Non-pigmented ciliary epithelial cell (primary cell): ENCODE data around the gene EMSY.
A peak's percentile ranks its signal among the peaks of the same experiment; 100 is the strongest.
"Not testable (repeated sequence)": the region's sequence is repeated elsewhere in the genome, so short reads cannot be mapped to it uniquely, and the experiment has no call there.

Experiments used
- DNase-seq: peaks from one replicate; pipeline ENCODE4 v3.0.0-alpha.2; 2010; ENCODE audit warnings: low read depth

EMSY gene

DNA sequence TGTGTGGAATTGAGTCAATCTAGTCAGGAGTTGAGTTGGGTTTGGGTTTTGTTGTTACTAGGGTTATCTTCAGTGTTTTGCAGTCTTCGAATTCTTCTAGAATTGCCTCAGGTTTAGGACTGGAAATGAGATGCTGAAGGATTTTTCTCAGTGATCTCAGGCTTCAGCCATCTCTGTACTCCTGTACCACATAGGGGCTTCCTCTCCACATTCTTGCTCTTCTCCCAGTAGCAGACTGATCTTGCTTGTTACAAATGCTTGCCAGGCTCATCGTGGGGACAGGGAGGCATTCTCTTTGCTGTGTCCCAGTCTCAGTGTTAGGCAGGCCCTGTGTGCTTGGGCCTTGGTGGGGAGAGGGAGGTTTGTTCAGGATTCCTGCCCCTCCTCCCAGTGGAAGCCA, 129.6 kb downstream of the EMSY start:
- peak; percentile 72 for DNase-seq

- no peak for DNase-seq
These were observed 130.1 kb downstream of the EMSY start for GRCh38 chr11:76574879-76575278.

DNA sequence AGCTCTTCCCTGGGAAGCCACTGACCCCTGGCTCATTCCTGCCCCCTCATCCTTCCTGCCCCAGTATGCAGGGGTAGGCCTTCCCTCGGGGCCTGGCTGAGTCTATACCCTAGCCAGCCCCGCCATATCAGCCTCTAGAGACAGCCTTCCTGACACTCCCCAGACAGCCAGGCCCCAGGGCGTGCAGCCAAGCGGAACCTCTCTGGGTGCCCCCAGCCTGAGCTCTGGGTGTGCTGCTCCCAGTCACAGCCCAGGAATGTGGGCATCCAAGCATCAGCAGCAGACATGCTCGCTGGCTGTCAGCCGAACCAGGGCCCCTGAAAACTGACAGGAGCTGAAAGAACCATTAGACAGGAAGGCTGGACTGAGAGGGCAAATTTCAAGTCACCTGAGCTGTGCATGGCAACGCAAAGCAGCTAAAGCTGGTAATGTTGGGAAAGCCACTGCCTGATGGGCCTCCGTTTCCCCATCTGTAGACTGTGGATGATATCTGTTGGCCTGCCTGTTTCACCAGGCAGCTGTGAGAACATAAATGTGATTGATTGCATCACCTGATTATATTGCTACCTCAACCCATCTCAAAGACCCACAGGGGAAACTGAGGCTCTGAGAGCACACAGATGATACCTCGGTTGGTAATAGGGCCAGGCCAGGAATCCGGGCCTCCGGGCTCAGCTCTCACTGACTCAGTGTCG, 132.6 kb downstream of the EMSY start:
- DNase-seq, result peak; percentile 43

DNA sequence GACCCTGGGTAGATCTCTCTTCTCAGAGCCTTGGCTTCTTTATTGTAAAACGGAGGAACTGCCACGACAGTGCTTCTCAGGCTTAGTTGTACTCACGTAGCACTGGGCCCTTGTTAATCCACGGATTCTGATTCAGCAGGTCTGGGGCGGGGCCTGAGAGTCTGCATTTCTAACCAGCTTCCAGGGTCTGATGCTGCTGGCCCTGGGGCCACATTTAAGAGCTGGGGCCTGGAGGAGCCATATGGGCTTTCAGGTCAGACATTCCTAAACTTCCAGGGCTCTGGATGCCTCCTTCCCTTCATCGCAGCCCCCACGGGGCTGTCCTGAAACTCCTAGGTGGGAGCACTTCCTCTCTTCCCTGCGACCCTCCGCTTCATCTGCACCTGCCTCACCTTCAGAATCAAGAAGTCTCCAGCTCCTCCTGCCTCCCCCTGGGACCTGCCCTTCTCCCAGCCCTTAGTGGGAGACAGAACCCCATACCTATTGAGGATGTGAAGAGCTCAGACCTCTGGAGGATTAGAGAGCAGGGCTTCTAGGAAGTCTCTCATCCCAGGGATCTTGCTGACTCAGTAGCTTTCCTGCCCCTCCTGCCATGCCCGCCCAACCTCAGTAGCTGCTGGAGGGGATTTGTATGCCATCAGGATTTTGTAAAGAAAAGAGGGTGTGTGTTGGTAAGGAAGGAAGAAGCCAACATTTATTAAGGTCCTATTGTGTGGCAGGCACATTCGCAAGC, 133.3 kb downstream of the EMSY start:
- no peak for DNase-seq

- no peak for DNase-seq
These were observed 133.8 kb downstream of the EMSY start for GRCh38 chr11:76578654-76579055.

- no peak for DNase-seq
These were observed 134.4 kb downstream of the EMSY start for GRCh38 chr11:76579056-76579751.

DNA sequence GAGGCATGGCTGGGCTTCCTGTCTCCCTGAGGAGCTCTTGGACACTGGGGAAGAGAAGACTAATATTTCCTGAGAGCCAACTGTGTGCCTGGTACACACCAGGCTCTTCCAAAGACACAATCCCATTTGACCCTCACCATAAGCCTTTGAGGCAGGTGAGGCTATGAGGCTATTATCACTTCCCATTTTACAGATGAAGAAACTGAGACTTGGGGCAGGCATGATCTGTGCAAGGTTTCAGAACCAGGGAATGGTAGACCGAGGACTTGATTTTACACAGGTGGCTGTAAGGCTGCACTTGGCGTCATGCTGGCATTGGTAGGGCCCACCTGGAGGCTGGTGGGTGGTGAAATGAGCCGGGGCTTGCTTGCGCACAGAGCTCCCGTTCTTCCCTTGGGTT, 134.9 kb downstream of the EMSY start:
- DNase-seq, result no peak

DNA sequence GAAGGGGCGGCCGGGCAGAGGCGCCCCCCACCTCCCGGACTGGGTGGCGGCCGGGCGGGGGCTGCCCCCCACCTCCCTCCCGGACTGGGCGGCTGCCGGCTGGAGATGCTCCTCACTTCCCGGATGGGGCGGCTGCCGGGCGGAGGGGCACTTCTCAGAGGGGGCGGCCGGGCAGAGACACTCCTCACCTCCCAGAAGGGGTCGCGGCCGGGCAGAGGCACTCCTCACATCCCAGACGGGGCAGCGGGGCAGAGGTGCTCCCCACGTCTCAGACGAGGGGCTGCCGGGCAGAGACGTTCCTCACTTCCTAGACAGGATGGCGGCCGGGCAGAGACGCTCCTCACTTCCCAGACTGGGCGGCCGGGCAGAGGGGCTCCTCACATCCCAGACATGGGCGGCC, 137.7 kb downstream of the EMSY start:
- DNase-seq, result not testable (repeated sequence)

- DNase-seq, result no peak
These were observed 143.1 kb downstream of the EMSY start for GRCh38 chr11:76587820-76588454.

- DNase-seq, result no peak
These were observed 143.9 kb downstream of the EMSY start for GRCh38 chr11:76588455-76589325.

DNA sequence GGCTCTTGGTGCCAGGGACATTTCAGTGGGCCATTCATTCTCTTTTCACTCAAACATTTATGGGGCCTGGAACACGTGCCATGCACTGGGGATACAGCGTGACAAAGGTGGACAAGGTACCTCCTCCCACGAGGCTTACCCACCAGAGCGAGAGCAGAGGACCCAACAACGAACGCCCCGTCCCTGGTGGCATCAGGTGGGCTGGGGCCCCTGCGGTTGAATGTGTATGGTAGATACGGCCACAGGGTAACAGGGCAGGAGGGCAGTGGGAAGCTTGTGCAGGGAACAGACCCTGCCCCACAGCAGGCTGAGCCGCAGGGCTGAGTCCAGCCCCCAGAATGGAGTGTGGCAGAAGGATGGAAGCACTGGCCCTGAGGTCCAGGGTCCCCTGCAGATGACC, 144.7 kb downstream of the EMSY start:
- no peak for DNase-seq

- DNase-seq, result no peak
These were observed 145.4 kb downstream of the EMSY start for GRCh38 chr11:76589964-76590950.

GRCh38 chr11:76591416-76591815, 146.6 kb downstream of the EMSY start:
- DNase-seq, result no peak

DNA sequence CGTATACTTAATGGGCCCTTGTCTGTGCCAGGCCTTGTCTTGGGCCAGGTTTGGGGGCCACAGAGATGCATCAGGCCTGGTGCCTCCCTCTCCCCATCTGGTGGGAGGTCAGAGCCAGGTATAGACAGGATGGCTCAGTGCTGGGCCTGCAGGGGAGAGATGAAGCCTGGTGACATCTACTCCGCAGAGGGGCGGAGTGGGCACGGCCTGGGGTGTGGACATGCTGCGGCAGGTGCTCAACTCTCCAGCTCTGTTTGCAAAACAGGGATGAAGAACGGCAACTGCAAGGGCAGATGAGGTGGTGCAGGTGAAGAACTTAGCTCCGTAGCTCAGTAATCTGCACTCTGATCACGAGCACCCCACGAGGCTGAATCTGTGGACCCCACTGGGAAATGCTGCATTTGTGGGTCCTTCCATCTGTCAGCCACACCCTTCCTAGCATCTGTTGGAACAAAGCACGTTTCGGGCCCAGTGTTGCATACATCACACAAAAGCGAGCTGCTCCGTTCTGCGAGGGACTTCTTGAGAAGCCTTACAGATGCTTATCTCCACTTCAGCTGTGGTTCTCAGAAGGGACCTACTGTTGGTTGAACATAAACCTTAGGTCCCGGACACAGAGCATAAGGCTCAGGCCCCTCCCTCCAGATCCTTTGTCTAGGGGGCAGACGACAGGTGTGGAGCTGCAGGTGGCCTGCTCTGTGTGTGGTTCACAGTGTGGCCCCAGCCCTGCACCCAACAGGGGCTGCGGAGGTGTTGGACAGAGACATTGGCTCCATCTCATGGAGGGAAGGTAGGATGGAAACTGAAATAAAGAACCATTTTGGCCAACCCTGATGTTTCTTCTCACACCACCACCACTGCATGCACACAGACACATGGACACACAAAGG, 147.5 kb downstream of the EMSY start:
- no peak for DNase-seq

DNA sequence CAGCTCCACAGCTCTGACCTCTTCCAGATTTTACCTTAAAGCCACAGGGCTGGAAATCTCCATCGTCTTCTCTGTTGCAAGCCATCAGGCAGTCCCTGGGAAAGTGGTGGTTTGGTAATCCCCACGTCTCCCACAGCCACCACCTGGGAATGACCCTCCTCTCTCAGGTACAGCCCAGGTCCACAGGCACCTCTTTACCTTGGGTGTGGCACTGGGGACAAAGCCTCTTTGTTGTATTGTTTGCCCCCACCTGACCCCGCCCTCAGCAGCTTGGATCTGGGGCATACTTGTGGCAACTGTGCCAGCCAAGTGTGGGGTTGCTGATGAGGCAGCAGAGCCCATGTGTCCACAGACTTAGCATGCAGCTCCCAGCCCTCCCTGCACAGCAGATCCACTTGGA, 148.1 kb downstream of the EMSY start:
- DNase-seq, result no peak

DNA sequence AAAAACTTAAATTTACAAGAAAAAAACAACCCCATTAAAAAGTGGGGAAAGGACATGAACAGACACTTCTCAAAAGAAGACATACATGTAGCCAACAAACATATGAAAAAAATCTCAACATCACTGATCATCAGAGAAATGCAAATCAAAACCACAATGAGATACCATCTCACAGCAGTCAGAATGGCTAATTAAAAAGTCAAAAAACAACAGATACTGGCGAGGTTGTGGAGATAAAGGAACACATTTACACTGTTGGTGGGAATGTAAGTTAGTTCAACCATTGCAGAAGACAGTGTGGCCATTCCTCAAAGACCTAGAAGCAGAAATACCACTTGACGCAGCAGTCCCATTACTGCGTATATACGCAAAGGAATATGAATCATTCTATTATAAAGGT, 150.3 kb downstream of the EMSY start:
- not testable (repeated sequence) for DNase-seq

DNA sequence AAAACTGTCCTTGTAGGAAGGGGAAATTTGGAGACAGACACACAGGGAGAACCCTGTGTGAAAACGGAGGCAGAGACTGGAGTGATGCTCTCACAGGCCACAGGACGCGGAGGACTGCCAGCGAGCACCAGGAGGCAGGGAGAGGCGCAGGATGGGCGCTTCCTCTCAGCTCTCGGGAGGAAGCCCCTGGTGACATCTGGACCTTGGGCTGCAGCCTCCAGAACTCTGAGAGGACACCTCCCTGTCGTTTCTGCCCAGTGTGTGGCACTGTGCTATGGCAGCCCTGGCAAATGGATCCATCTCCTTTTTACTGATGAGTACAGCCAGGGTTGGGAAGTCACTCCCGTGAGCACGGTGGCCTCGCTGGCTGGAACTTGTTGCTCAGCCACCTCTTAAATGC, 151.8 kb downstream of the EMSY start:
- no peak for DNase-seq

DNA sequence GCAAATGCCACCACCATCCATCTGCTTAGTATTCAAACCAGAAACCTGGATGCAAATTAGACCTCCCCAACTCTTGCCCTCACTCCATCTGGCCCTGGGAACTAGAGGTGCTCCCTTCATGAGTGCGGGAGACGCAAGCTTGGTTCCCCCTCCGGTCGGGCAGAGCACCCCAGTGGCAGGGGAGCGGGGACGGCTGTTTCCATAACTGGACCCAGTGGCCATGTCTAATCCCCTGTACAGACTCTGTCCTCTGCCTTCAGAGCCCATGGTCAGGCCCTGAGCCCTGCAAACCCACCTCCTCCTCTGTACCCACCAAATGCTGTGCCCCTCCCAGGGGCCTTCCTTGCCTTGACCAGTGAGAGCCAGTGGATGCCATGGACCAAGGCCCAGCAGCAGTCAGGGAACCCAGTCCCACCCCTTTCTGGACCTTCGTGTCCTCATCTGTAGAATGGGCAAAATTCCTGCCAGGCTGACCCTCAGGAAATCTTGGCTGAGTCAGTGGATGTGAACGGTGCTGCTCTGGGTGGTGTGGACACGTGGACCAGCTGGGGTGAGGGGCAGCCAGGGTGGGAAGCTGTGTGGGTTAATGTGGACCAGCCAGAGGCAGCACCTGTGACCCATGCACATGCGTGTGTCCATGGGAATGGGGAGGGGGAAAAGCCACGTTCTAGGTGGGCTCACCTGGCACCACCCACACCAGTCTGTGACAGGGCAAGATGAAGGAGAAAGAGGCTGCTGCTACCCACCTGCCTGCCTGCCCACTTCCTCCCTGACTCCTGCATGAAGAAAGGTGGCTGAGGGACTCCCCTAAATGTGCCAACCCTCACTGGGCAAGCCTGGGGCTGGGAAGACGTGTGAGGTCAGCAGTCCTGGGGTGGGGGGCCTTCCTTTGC, 153.0 kb downstream of the EMSY start:
- no peak for DNase-seq
